Measurements from ENCODE around the gene CEBPG.

DNA sequence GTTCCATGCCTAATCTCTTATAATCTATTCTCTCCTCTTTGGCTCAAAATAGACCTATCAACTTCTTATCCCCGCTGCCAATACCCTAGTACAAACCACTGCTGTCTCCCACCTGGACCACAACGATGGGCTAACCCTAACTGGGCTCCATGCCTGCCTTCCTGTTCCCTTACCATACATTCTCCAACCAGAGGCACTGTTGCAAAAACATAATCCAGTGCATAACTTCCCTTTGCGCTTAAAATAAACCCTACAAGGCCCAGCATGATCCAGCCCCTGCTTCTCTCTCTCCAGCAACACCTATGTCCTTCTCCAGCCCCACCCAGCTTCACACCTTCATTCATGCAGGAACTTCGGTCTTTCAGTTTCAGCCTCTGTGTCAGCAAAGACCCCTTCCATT, 43.8 kb upstream of the CEBPG start:
- TF ChIP-seq POLR2A (IDR thresholded peaks at IDR 0.05) (no peak), CTCF (IDR thresholded peaks at IDR 0.05) (no peak)
